Measurements from ENCODE around the gene PSME2. TPM values are rescaled to one million over a fixed set of nuclear protein-coding genes. Genes with fewer than 3 reads are reported as not detected.

Gene PSME2
- total and polyA plus RNA-seq, 2 of the 13 experiments (the other 11 are each of a cell fraction or from before 2014, with no cell fraction given) = 332 to 716 TPM

DNA sequence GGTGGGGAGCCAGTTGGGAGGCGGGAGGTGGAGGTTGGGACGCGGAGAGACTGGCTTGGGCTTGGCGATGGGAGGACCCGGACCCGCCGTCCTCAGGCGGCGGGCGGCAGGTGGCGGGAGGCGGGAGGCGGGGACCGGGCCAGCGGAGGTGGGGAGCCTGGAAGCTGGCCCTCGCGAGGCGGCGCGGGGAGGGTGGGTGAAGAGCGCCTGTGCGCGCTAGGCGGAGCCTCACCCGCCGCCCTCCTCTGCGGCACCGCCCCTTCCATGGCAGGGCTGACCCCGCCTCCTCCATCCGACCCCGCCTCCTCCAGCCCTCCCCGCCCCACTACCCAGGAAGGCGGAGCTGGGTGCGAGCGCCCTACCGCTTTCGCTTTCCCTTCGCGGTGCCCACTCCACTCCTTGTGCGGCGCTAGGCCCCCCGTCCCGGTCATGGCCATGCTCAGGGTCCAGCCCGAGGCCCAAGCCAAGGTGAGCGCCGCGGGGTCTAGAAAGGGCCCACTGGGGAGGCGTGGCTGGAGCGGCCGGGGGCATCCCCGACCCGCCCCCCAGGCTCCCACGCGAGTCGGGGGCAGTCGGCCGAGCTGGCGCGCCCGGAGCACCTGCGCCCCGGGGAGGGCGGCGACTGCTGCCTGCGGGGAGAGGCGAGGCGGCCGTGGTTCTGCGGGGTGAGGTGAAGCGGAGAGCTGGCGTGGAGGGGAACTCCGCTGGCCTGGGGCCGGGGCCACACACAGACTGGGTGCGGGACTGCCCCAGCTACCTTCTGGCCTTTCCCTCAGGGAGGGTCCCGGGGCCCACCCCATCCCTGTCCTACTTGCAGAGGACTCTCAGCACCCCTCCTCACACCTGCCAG, 10.4 kb downstream of the PSME2 start, which contains the start of gene PSME1 (continued):
- TF ChIP-seq ZNF225 (CRISPR knock-in tag; IDR thresholded peaks at IDR 0.05) (peak; percentile 73), ZSCAN12 (CRISPR knock-in tag; IDR thresholded peaks at IDR 0.05) (peak; percentile 73; the same call in 1 of the 2 replicates), LBX2 (CRISPR knock-in tag; IDR thresholded peaks at IDR 0.05; ENCODE audit: borderline replicate concordance) (peak; percentile 96), ZNF496 (CRISPR knock-in tag; IDR thresholded peaks at IDR 0.05; ENCODE audit: insufficient replicate concordance) (no peak), ZFP90 (CRISPR knock-in tag; IDR thresholded peaks at IDR 0.05; ENCODE audit: borderline replicate concordance) (peak; percentile 93), BHLHE40 (IDR thresholded peaks at IDR 0.05; ENCODE audit: low read length) (no peak), KDM2A (CRISPR knock-in tag; IDR thresholded peaks at IDR 0.05; ENCODE audit: borderline replicate concordance, low read depth) (peak; percentile 82), SSRP1 (CRISPR knock-in tag; IDR thresholded peaks at IDR 0.05) (no peak), ZNF124 (CRISPR knock-in tag; IDR thresholded peaks at IDR 0.05) (no peak), THYN1 (CRISPR knock-in tag; IDR thresholded peaks at IDR 0.05; ENCODE audit: borderline replicate concordance, low read depth) (no peak), ZBTB8A (CRISPR knock-in tag; IDR thresholded peaks at IDR 0.05; ENCODE audit: borderline replicate concordance, low read depth) (no peak), TMF1 (CRISPR knock-in tag; IDR thresholded peaks at IDR 0.05; ENCODE audit: low read depth) (no peak), CERS6 (CRISPR knock-in tag; IDR thresholded peaks at IDR 0.05) (no peak), RARA (CRISPR knock-in tag; IDR thresholded peaks at IDR 0.05) (peak; percentile 53), ZBTB21 (CRISPR knock-in tag; IDR thresholded peaks at IDR 0.05) (no peak), JUN (CRISPR knock-in tag; IDR thresholded peaks at IDR 0.05) (peak; percentile 40; the same call in 1 of the 2 replicates), ZNF331 (CRISPR knock-in tag; IDR thresholded peaks at IDR 0.05) (peak; percentile 93), ZNF260 (CRISPR knock-in tag; IDR thresholded peaks at IDR 0.05; ENCODE audit: borderline replicate concordance, low read depth) (no peak), RORA (CRISPR knock-in tag; IDR thresholded peaks at IDR 0.05) (no peak), ZBTB20 (CRISPR knock-in tag; IDR thresholded peaks at IDR 0.05; ENCODE audit: borderline replicate concordance, low read depth) (0 out of 2 replicates have a peak, but pooled peaks have one; percentile 35), POLR2G (IDR thresholded peaks at IDR 0.05; ENCODE audit: low read depth, low read length) (peak; percentile 88), ZNF576 (CRISPR knock-in tag; IDR thresholded peaks at IDR 0.05) (peak; percentile 80), ZNF207 (IDR thresholded peaks at IDR 0.05; ENCODE audit: borderline replicate concordance) (no peak), SRF (IDR thresholded peaks at IDR 0.05; ENCODE audit: low read depth, low read length) (no peak), ZNF3 (CRISPR knock-in tag; IDR thresholded peaks at IDR 0.05) (no peak), ZNF296 (CRISPR knock-in tag; conservative IDR thresholded peaks at IDR 0.05) (no peak), KLF11 (CRISPR knock-in tag; IDR thresholded peaks at IDR 0.05) (peak; percentile 58; the same call in 1 of the 2 replicates), FOXA3 (CRISPR knock-in tag; IDR thresholded peaks at IDR 0.05) (peak; percentile 73), TFAP4 (IDR thresholded peaks at IDR 0.05; ENCODE audit: borderline replicate concordance, low read depth) (peak; percentile 11; the same call in 1 of the 2 replicates), ZNF670 (CRISPR knock-in tag; IDR thresholded peaks at IDR 0.05; ENCODE audit: borderline replicate concordance) (no peak)
